Measurements from ENCODE around the gene UBAC1. TPM values are rescaled to one million over a fixed set of nuclear protein-coding genes. Genes with fewer than 3 reads are reported as not detected.

Gene UBAC1
- total RNA-seq, 1 donor: 19.3 TPM

- H3K4me1 ChIP-seq (ENCODE audit: insufficient read depth, low read length): peaks cover 12% of the 10 kb centered on the region
- no peak overlapping the region for H3K4me3 ChIP-seq (ENCODE audit: low read length)
- no peaks in the 10 kb centered on the region for H3K27me3 ChIP-seq (ENCODE audit: insufficient read depth, low read length)
- no peaks in the 10 kb centered on the region for H3K9me3 ChIP-seq (ENCODE audit: low read depth, low read length)
Measured at GRCh38 chr9:135998410-135999071, 37.4 kb upstream of the UBAC1 start.

GRCh38 chr9:135998016-135998380, 36.8 kb upstream of the UBAC1 start:
- Histone ChIP-seq H3K27me3 (ENCODE audit: insufficient read depth, low read length) (no peaks in the 10 kb centered on the region), H3K9me3 (ENCODE audit: low read depth, low read length) (no peaks in the 10 kb centered on the region), H3K4me1 (ENCODE audit: insufficient read depth, low read length) (peaks cover 18% of the 10 kb centered on the region), H3K4me3 (ENCODE audit: low read length) (no peak overlapping the region)

- Histone ChIP-seq H3K27me3 (ENCODE audit: insufficient read depth, low read length) (no peaks in the 10 kb centered on the region), H3K9me3 (ENCODE audit: low read depth, low read length) (no peaks in the 10 kb centered on the region), H3K4me3 (ENCODE audit: low read length) (no peak overlapping the region), H3K4me1 (ENCODE audit: insufficient read depth, low read length) (peaks cover 24% of the 10 kb centered on the region)
Measured at GRCh38 chr9:135997090-135998015, 36.2 kb upstream of the UBAC1 start.

- Histone ChIP-seq H3K27me3 (ENCODE audit: insufficient read depth, low read length) (no peaks in the 10 kb centered on the region), H3K9me3 (ENCODE audit: low read depth, low read length) (no peaks in the 10 kb centered on the region), H3K4me3 (ENCODE audit: low read length) (no peak overlapping the region), H3K4me1 (ENCODE audit: insufficient read depth, low read length) (peaks cover 40% of the 10 kb centered on the region)
Measured at GRCh38 chr9:135995816-135996215, 34.6 kb upstream of the UBAC1 start.

- Histone ChIP-seq H3K4me1 (ENCODE audit: insufficient read depth, low read length) (peaks cover 49% of the 10 kb centered on the region), H3K4me3 (ENCODE audit: low read length) (no peak overlapping the region), H3K9me3 (ENCODE audit: low read depth, low read length) (no peaks in the 10 kb centered on the region), H3K27me3 (ENCODE audit: insufficient read depth, low read length) (no peaks in the 10 kb centered on the region)
Measured at GRCh38 chr9:135994501-135995192, 33.5 kb upstream of the UBAC1 start.

GRCh38 chr9:135993765-135994500, 32.8 kb upstream of the UBAC1 start:
- Histone ChIP-seq H3K4me3 (ENCODE audit: low read length) (no peak overlapping the region), H3K9me3 (ENCODE audit: low read depth, low read length) (no peaks in the 10 kb centered on the region), H3K27me3 (ENCODE audit: insufficient read depth, low read length) (no peaks in the 10 kb centered on the region), H3K4me1 (ENCODE audit: insufficient read depth, low read length) (peaks cover 53% of the 10 kb centered on the region)

GRCh38 chr9:135993409-135993742, 32.2 kb upstream of the UBAC1 start:
- H3K4me1 ChIP-seq (ENCODE audit: insufficient read depth, low read length): peaks cover 53% of the 10 kb centered on the region
- no peak overlapping the region for H3K4me3 ChIP-seq (ENCODE audit: low read length)

GRCh38 chr9:135992486-135993408, 31.6 kb upstream of the UBAC1 start:
- Histone ChIP-seq H3K4me1 (ENCODE audit: insufficient read depth, low read length) (peaks cover 53% of the 10 kb centered on the region), H3K27me3 (ENCODE audit: insufficient read depth, low read length) (no peaks in the 10 kb centered on the region), H3K9me3 (ENCODE audit: low read depth, low read length) (no peaks in the 10 kb centered on the region), H3K4me3 (ENCODE audit: low read length) (no peak overlapping the region)

More at GRCh38 chr9:135993409-135993742, 32.2 kb upstream of the UBAC1 start:
- Histone ChIP-seq H3K27me3 (ENCODE audit: insufficient read depth, low read length) (no peaks in the 10 kb centered on the region), H3K9me3 (ENCODE audit: low read depth, low read length) (no peaks in the 10 kb centered on the region)

GRCh38 chr9:135991771-135992170, 30.6 kb upstream of the UBAC1 start:
- H3K4me3 ChIP-seq (ENCODE audit: low read length): no peak overlapping the region
- H3K4me1 ChIP-seq (ENCODE audit: insufficient read depth, low read length): peaks cover 53% of the 10 kb centered on the region
- H3K27me3 ChIP-seq (ENCODE audit: insufficient read depth, low read length): no peaks in the 10 kb centered on the region
- no peaks in the 10 kb centered on the region for H3K9me3 ChIP-seq (ENCODE audit: low read depth, low read length)

GRCh38 chr9:135990468-135991429, 29.6 kb upstream of the UBAC1 start:
- H3K4me1 ChIP-seq (ENCODE audit: insufficient read depth, low read length): peaks cover 53% of the 10 kb centered on the region
- H3K4me3 ChIP-seq (ENCODE audit: low read length): no peak overlapping the region
- H3K27me3 ChIP-seq (ENCODE audit: insufficient read depth, low read length): no peaks in the 10 kb centered on the region
- no peaks in the 10 kb centered on the region for H3K9me3 ChIP-seq (ENCODE audit: low read depth, low read length)

GRCh38 chr9:135989722-135990467, 28.7 kb upstream of the UBAC1 start:
- no peaks in the 10 kb centered on the region for H3K27me3 ChIP-seq (ENCODE audit: insufficient read depth, low read length)
- H3K4me3 ChIP-seq (ENCODE audit: low read length): no peak overlapping the region
- no peaks in the 10 kb centered on the region for H3K9me3 ChIP-seq (ENCODE audit: low read depth, low read length)
- peaks cover 53% of the 10 kb centered on the region for H3K4me1 ChIP-seq (ENCODE audit: insufficient read depth, low read length)

- no peak overlapping the region for H3K4me3 ChIP-seq (ENCODE audit: low read length)
- no peaks in the 10 kb centered on the region for H3K27me3 ChIP-seq (ENCODE audit: insufficient read depth, low read length)
- peaks cover 47% of the 10 kb centered on the region for H3K4me1 ChIP-seq (ENCODE audit: insufficient read depth, low read length)
- no peaks in the 10 kb centered on the region for H3K9me3 ChIP-seq (ENCODE audit: low read depth, low read length)
Measured at GRCh38 chr9:135989157-135989556, 28.0 kb upstream of the UBAC1 start.
